Cerebellar nuclear complex (tissue), 1 donor: ENCODE results near the gene PFKFB3.
"Not testable (repeated sequence)": the region's sequence is repeated elsewhere in the genome, so short reads cannot be mapped to it uniquely, and the experiment has no call there.

Experiments
- DNase-seq, 2 experiments: peaks; one replicate each; lab custom pipeline; 2025; lab: John Stamatoyannopoulos, UW

Gene PFKFB3

DNA sequence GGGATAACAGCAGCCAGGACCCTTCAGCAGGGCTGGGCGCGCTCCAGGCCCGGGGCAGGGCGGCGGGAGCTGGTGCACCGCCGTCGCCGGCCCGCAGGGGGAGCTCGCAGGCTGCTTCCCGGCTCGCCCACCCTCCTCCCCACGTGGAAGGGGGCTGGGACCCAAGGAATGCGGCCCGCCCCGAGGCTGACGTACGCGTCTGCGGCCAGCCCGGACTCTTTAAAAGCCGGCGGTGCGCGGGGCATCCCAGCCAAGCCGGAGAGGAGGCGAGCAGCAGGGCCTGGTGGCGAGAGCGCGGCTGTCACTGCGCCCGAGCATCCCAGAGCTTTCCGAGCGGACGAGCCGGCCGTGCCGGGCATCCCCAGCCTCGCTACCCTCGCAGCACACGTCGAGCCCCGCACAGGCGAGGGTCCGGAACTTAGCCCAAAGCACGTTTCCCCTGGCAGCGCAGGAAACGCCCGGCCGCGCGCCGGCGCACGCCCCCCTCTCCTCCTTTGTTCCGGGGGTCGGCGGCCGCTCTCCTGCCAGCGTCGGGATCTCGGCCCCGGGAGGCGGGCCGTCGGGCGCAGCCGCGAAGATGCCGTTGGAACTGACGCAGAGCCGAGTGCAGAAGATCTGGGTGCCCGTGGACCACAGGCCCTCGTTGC is at the start of gene PFKFB3:
PFKFB3 (plus strand) TSS at position 249 of the 647 bp plus-strand sequence; CDS start at position 578, 329 bp downstream.
- no peak for DNase-seq

DNA sequence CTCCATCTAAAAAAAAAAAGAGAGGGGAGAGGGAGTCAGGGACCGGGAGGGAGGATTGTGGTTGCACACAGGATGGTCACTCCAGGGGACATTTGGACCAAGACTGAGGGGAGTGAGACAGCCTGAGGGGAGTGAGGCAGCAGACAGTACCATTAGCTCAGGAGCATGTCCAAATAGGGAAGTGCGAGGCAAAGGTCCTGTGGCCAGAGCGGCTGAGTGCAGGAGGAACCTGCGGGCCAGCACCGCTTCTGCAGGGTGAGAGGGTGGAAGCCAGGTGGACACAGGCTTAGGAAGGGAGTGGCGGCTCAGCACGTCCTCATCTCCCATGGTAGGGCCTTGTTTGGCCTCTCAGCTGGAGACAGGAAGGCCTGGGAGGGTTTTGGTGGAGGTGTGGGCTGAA is 48.9 kb upstream of the PFKFB3 start:
- no peak for DNase-seq

DNA sequence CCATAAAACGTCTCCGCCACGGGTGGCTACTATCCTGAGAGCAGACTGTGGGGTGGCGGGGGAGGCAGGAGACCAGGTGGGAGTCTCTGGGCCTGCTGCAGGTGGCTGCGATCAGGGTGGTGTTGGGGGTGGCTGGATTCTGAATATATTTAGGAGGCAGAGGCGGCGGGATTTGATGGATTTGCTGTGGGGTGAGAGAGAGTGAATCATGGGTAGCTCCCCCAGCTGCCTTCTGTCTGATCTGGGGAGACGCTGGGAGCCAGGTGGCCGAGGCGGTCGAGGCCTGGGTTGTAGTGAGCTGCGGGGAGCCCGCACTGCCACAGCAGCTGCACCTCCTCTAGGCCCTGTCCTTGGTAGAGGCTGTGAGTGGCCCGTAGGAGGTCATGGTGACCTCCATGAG is 48.2 kb upstream of the PFKFB3 start:
- no peak for DNase-seq

DNA sequence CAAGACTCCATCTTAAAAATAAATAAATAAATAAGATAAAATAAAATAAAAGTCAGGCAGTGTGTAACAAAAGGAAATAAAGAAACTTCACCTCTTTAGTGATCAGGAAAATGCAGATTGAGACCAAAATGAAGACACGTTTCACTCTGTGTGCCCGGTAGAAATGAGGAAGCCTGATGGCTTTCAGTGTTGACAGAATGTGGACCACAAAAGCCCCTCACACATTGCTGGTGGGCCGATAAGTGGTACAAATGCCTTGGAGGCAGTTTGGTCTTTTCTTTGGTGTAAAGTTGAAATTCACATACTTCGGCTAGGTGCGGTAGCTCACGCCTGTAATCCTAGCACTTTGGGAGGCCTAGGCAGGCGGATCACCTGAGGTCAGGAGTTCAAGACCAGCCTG is 44.5 kb upstream of the PFKFB3 start:
- no peak for DNase-seq

DNA sequence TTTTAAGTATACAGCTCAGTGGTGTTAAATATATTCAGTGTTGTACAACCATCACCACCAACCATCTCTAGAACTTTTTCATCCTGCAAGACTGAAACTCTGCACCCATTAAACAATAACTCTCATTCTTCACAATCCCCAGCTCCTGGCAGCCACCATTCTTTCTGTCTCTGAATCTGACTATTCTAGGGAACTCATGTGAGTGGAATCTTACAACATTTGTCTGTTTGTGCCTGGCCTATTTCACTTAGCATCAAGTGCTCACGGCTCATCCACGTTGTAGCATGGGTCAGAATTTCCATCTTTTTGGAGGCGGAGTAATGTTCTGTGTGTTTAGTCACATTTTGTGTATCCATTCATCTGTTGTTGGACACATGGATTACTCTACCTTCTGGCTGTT is 40.8 kb upstream of the PFKFB3 start:
- no peak for DNase-seq

DNA sequence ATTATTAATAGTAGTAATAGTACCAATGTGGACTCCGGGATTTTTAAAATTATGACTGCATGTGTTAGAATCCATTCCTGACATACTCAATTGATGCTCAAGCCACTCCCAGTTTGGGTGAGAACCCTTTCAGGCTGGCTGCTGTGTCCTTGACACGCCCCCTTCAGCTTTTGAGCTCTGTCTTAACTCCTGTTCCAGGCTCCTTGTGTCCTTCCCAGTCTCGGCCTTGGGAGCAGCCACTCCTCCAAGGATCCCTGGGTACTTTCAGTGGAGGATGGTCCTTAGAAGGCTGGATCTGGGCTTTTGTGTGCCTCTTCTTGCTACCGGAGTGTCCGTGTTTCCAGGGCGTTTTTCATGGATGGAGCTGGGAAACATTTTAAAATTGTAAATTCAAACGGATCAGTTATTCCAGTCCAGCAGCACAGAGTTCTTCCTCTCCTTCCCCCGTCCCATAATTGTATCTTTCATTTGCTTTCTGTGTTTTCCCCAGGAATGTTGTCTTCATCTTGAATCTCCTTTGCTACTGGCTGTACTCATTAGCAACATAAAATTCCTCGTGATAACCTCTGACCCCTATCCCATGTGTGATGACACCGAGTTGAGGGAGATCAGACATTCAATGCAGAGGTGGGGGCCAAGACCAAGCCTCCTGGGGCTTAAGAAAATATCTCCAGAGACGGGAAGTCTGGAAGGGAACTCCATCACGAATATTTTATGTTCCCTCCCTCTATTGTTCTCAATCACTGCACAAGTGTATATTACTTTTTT is 40.0 kb upstream of the PFKFB3 start:
- no peak for DNase-seq

DNA sequence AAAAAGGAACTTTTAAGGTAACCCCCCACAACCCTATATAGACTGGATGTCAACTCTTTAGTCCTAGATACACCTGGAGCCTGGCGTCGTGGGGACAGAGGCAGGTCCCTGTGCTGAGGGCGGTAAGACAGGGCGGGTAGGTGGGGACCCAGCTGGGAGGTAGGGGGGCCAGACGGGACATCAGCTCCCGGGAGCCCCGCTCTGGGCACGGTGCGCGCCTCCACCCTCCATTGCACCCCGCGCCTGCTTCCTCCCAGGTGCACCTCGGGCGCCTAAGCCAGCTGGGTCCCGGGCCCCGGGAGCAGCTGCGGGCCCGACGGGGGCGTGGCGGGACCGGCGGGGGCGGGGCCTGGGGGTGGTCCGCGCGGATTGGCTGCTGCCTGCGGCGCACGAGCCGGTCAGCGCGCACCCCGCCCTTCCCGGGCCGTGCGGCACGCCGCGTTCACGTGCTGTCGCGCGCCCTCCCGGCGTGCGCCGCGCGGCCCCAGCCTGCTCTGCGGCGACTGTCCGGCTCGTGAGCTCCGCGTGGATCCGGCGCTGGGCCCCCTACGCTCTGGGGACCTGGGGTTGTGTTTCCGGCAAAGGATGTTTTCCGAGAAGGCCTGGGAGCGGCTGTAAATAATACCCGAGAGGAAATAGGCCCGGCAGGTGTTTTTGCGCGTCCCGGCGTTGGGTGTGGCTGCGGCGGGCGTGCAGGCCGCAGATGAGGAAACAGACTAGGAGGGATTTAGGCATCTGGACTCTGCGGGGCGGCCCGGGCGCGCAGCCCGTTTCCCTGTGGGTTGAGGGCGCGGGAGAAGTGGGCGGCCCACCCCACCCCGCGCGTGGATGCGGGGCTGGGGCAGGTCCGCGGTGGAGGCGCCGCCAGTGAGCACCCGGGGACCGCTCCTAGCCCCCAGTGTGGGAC is 39.1 kb upstream of the PFKFB3 start:
- DNase-seq, result peak in 1 of 2 experiments; percentile 23

DNA sequence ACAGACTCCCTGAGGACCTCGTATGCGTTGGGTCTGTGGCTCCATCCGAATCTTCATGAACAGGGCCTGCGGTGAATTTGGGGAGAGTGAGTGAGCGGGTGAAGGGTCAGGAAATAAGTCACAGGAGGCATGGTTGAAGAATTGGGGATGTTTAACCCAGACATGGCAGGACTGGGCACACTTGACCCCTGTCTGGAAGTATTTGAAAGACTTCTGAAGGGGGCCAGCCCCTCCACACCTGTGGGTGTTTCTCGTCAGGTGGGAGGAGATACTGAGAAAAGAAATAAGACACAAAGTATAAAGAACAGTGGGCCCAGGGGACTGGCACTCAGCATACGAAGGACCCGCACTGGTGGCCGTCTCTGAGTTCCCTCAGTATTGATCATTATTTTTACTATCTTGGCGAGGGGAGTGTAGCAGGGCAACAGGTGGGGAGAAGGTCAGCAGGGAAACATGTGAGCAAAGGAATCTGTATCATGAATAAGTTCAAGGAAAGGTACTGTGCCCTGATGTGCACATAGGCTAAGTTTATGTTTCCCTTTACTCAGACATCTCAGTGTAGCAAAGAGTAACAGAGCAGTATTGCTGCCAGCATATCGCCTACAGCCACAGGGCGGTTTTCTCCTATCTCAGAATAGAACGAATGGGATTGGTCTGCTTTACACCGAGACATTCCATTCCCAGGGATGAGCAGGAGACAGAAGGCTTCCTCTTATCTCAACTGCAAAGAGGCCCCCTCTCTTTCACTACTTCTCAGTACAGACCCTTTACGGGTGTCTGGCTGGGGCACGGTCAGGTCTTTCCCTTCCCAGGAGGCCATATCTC is 38.2 kb upstream of the PFKFB3 start:
- DNase-seq, result no peak

DNA sequence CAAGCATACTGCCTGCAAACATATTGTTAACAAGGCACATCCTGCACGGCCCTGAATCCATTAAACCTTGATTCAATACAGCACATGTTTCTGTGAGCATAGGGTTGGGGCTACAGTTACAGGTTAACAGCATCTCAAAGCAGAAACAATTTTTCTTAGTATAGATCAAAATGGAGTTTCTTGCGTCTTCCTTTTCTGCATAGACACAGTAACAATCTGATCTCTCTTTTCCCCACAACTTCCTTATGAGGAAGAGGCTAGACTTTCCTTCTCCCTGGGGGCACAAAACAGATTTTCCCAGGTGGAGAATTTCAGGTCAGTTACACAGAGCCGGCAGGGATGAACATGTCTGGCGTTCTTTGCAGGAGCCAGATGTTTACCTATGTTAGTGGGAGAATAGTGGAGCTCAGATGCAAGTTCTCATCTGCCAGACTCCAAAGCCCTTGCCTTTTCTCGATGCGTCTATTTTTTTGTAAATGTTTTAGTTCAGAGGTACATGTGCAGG is 37.5 kb upstream of the PFKFB3 start:
- DNase-seq, result no peak

DNA sequence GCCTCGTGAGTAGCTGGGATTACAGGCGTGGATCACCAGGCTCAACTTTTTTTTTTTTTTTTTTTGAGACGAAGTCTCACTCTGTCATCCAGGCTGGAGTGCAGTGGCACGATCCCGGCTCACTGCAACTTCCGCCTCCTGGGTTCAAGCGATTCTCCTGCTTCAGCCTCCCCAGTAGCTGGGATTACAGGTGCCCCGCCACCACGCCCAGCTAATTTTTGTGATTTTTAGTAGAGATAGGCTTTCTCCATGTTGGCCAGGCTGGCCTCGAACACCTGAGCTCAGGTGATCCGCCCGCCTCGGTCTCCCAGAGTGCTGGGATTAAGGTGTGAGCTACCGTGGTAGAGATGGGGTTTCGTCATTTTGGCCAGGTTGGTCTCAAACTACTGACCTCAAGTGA is 36.8 kb upstream of the PFKFB3 start:
- not testable (repeated sequence) for DNase-seq

DNA sequence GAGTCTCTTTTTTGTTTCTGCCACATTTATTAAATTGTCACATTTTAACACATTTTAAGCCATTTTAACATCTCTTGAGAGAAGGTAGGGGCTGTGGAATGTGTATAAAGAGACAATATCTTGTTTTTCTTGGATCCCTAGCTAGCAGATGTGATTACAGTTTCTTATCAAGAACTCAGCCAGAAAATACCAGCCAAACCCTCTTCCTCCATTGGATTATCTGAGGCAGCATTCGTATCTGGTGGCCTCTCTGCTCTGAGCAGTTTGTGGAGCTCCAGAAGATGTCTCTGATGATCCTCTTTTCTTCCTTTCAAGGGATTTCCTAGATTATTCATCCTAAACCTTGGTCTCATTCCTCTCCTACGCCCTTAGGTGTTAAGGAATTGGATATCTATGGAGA is 35.3 kb upstream of the PFKFB3 start:
- no peak for DNase-seq

DNA sequence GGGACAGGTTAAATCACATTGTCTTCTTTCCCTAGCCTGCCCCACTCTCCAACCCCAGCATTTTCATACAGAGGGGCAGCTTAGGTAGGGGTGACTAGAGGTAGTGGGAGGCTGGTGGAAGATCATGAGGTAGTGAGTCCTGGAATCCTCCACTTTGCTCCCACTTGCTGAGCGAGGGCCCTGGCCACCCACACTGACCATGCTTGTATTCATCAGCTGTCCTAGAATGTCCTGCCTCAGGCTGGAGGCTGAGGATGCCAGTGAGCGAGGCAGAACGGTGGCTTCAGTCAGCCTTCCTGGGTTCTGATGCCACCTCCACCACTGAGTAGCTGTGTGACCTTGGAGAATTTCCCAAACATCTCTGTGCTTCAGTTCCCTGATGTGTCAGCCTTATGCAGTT is 34.6 kb upstream of the PFKFB3 start:
- no peak for DNase-seq

DNA sequence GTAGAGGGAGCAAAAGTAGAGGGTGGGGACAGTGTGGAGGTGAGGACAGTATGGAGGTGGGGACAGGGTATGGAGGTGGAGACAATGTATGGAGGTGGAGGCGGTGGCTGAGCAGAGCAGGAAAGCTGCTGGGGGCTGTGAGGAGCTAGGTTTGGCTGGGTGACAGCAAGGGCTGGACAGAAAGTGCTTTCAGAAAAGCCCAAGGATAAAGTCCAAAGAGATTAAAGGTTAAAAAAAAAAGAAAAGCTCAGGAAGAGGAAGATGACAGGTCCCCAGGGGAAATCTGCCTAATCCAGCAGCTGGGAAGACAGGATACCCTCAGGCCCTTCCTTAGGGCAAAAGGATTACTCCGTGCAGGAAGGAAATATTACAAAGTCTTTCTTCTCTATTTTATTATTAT is 32.1 kb upstream of the PFKFB3 start:
- DNase-seq, result no peak

DNA sequence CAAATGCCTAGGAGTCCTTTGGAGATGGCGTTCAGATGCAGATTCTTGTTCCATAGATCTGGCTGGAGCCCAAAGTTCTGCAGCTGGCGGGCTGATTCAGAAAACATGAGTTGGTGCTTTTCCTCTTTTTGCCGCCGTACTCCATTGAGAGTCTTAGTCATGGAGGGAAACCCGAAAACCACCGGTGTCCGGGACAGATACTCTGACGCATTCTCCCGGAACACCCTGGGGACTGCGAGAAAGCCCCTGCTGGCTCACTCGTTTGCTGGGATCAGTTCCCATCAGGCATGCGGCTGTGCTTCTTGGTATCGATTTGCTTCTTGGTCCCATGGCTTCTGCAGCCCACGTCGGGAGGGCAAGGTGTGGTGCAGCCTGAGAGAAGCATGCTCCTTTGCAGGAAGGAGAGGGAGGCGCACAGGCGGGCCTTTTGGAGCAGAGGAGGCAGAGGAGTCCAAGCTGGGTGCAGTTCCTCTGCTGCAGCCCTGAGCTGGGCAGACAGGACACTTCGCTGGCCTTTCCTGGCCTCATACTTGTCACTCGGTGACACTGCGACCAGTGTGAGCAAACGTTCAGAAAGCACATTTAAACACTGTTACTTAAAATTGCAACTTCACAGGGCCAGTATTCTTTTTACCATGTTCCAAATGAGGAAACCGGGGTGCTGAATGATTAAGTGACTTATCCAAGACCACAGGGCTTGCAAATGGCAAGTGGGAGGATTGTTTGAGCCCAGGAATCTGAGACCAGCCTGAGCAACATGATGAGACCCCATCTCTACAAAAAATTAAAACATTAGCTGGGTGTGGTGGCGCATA is 30.6 kb upstream of the PFKFB3 start:
- no peak for DNase-seq

DNA sequence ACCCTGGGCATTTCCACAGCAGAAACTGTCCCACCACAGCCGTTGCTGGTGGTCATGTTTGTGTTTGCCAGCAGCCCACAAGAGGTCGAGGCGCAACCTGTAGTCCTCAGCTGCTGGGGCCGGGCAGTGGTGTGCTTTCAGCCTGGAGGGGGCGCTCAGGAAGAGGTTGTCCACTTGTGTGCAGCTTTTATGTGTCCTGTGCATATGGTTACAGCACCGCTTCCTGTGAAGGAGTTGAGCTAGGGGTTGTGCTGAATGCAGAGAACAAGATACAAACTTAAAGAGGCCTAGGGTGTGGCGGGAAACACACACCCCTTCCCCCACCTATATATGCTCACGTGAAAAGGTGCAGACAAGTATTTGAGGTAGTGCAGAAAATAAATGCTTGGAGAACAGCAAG is 29.5 kb upstream of the PFKFB3 start:
- DNase-seq, result no peak

DNA sequence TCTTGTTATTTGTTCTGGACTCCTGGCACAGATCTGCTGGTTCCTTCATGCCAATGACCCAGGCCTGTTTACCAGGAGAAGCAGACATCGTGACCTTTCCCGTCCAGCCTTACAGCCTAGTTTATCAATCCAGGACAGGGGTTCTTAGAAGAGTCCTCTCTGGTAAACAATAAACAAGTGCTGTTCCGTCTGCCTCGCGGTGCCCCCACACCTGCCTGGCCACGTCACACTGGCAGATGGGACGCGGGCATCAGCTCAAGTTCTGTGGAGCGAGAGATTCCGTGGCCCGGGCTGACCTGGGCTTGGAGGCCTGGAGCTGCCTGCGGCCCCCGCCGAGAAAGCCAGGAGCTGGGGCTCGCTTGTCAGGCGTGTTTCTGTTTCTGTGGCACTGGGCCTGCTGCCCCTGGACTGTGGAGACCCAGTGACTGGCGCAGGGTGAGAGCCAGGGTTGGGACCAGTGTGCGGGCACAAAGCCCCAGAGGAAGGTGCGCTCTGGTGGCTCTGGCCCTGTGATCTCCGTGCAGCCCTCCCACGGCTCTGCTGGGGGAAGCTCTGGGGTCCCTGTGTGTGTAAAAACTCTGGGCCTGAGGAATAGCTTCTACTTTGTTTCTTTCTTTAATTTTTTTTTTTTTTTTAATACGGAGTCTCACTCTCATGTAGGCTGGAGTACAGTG is 28.4 kb upstream of the PFKFB3 start:
- no peak for DNase-seq

DNA sequence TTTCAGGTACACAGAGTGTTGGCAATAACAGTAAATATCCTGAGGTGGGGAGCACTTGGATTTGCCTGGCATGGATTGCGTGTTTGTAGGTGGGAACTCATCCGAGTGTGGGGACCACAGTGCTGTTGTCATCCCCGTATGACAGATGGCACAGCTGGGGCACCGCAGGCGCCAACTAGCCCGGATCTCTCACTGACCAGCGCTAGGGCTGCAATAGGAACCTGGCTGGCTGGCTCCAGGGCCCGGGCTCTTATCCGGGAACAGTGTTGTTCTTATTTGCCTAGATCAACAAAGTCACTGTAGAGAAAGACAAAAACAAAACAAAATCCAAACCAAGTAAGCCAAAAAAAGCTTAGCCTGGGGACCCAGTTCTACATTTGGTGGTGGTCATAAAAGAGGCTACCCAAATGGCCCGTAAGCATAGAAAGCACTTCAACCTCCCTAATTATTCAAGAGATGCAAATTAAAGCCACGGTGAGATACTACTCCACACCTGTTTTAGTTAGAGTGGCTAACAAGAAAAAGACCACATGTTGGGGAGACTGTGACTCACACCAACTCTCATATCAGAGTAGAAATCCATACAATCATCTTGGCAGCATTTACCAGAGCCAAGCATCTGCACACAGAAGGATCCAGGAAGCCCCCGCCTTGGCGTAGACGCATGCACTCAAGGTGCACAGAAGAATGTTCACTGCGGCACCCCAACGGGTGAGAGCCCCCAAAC is 27.2 kb upstream of the PFKFB3 start:
- DNase-seq, result no peak

DNA sequence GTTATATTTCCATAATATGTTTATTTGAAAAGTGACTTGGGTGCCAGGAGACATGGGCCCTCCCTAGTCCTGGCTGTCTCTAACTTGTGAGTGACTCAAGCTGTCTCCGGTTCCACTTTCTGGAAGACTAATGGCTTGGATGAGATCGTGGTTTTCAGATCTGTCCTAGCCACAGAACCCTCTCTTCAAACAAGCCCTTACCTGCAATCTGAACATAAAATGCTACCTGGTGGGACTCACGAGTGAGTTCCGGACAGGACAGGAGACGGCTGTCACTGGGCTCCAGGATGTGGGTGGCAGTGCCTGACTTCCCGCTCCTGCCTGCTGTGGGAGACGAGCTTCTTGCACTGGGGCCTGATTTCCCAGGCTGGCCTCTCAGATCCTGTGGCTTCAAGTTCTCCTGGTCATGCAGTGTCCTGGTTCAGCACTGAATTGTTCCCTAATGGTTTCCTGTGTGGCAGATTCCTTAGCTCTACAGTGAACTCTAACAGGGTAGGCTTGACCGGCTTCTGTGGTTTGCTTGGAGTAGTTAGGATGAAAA is 26.0 kb upstream of the PFKFB3 start:
- no peak for DNase-seq

DNA sequence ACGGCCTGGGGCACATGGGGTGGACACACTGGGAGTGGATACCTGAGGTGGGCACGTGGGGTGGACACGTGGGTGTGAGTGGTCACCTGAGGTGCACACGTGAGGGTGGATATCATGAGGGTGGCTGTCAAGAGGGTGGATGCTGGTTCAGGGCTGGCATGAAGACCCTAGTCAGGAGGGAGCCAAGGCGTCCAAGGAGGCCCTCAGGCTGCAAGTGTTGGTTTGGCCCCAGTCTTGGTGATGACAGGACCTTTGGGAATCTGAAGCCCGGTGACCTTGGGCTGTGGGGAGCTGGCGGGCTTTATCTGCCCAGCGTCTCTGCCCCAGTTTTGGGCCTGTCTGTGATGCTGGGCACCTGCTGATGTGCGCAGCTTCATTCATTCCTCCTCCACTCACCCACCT is 24.9 kb upstream of the PFKFB3 start:
- no peak for DNase-seq
